Measurements from ENCODE around the gene CNOT9. TPM values are rescaled to one million over a fixed set of nuclear protein-coding genes. Genes with fewer than 3 reads are reported as not detected.

Gene CNOT9, protein sequence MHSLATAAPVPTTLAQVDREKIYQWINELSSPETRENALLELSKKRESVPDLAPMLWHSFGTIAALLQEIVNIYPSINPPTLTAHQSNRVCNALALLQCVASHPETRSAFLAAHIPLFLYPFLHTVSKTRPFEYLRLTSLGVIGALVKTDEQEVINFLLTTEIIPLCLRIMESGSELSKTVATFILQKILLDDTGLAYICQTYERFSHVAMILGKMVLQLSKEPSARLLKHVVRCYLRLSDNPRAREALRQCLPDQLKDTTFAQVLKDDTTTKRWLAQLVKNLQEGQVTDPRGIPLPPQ
- 63.4 and 77.7 TPM in 2 replicates for total RNA-seq

DNA sequence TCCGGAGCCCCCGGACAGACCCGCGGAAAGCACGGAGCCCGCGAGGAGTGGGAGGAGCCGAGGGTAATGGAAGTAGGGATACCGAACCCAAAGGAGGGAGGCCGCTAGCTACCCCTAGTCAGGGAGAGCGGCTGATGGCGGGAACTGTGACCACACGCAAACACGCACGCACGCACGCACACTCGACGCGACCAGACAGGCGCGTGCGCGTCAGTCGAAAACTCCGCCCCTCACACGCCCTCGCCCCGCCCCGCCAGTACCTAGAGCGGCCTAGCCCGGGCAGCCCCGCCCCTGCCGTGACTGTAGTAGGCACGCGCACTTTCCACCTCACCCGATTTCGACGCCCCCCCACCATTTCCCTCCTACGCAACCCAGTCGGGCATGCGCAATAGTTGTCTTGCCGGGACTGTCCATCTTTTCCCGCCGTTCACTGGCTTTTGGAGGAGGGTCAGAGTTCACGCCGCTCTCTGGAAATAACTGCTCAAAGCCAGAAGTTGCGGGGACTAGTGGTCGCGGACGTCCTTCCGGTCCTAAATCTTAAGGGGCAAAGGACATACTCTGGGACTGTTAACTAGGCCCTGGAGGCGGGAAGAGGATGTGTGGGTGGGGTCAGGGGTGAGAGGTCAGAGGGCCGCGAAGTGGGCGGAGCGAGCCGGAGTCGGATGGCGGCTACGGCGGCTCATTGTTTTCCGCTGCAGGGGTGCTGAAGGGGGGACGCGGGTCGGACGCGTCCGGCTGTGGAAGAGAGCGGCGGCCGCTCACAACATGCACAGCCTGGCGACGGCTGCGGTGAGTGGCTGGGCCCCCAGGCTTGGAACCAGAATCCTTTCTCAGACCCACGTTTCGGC, at the start of gene CNOT9, which contains the start of gene USP37:
Gene CNOT9, plus strand, starts transcription at position 650 of the 848 bp plus-strand sequence. Its CDS starts 116 bp downstream, at position 766.
Gene USP37, minus strand, starts transcription at position 162 of the 848 bp plus-strand sequence. CDS start 9,698 bp downstream, outside the sequence.

DNA sequence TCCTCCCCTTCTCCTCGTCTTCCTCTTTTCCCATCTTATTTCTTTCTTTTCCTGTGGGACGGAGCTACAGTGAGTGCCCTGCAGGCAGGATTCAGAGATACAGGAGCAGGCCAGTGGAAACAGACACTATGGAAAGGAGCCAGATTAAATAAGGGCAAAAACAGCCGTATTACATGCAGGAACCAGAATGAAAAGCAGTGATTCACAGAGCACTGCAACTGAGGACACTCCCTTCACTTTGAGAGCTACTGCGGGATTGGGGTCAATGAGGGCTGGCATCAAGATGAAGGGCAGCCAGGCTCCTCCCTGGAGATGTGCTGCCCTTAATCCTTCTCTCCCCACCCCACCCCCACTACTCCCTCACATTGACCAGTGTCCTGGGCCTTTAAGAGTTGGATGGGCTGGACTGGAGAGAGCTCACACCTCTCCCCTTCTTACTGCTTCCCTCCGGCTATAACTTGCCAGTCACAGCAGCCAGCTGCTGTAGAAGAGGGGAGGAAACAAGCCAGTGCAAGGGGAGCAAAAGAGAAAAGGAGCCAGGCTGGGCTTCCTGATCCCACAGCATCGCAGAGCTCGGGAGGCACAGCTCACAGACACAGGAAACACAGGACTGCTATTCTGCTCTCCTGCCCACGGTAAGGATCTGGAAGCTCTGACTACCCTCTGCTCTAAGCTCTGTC, 38.9 kb downstream of the CNOT9 start, which contains the start of gene PLCD4:
Gene PLCD4, plus strand, starts transcription at position 464 of the 680 bp plus-strand sequence. CDS start 7,841 bp downstream, outside the sequence.

Small RNA genes within 50 kb of the gene (small RNA-seq; reads per million reads assigned to genes)
- gene RNU6-136P, result not detected

Other genes with a start within 250 kb of the CNOT9 start
- not detected in 2 replicates for gene CATIP, start 212.0 kb upstream of the CNOT9 start, total RNA-seq
- under 0.01 and 0.10 TPM in 2 replicates for gene SLC11A1, start 186.6 kb upstream of the CNOT9 start, total RNA-seq
- 72.3 and 81.7 TPM in 2 replicates for gene CTDSP1, start 169.0 kb upstream of the CNOT9 start, total RNA-seq
- not detected in 2 replicates for gene VIL1, start 149.7 kb upstream of the CNOT9 start, total RNA-seq
- 9.1 and 12.4 TPM in 2 replicates for gene USP37, start 488 bp upstream of the CNOT9 start, total RNA-seq
- gene PLCD4, start 39.1 kb downstream of the CNOT9 start, total RNA-seq, result 2.9 and 6.5 TPM in 2 replicates
- 22.4 and 25.5 TPM in 2 replicates for gene ZNF142, start 90.8 kb downstream of the CNOT9 start, total RNA-seq
- 27.4 and 32.1 TPM in 2 replicates for gene BCS1L, start 90.8 kb downstream of the CNOT9 start, total RNA-seq
- gene RNF25, start 103.2 kb downstream of the CNOT9 start, total RNA-seq, result 49.0 and 56.6 TPM in 2 replicates
- 14.7 and 20.7 TPM in 2 replicates for gene STK36, start 103.2 kb downstream of the CNOT9 start, total RNA-seq
- 15.0 and 20.5 TPM in 2 replicates for gene TTLL4, start 142.0 kb downstream of the CNOT9 start, total RNA-seq
- gene CYP27A1, start 213.3 kb downstream of the CNOT9 start, total RNA-seq, result 6.3 and 9.1 TPM in 2 replicates